ENCODE results near the gene CLIP3.
"Not testable (repeated sequence)": the region's sequence is repeated elsewhere in the genome, so short reads cannot be mapped to it uniquely, and the experiment has no call there.

CLIP3 gene

GRCh38 chr19:36049080-36049698 lies 16.5 kb upstream of the CLIP3 start:
- no peak for DNase-seq (ENCODE audit: low read depth in 2 of 2)

GRCh38 chr19:36047835-36048234 lies 15.2 kb upstream of the CLIP3 start:
- no peak for DNase-seq (ENCODE audit: low read depth in 2 of 2)

- no peak for DNase-seq (ENCODE audit: low read depth in 2 of 2)
Measured at GRCh38 chr19:36046443-36047050, 13.9 kb upstream of the CLIP3 start.

- no peak for DNase-seq (ENCODE audit: low read depth in 2 of 2)
Measured at GRCh38 chr19:36043952-36044351, 11.3 kb upstream of the CLIP3 start.

- no peak for DNase-seq (ENCODE audit: low read depth in 2 of 2)
Measured at GRCh38 chr19:36041831-36042230, 9.2 kb upstream of the CLIP3 start.

GRCh38 chr19:36041092-36041491 lies 8.4 kb upstream of the CLIP3 start:
- not testable (repeated sequence) for DNase-seq (ENCODE audit: low read depth in 2 of 2)

GRCh38 chr19:36040495-36040894 lies 7.8 kb upstream of the CLIP3 start:
- no peak for DNase-seq (ENCODE audit: low read depth in 2 of 2)

- DNase-seq (ENCODE audit: low read depth in 2 of 2) = no peak
Measured at GRCh38 chr19:36031308-36031707, 1.4 kb downstream of the CLIP3 start.

GRCh38 chr19:36030264-36031148 lies 2.2 kb downstream of the CLIP3 start:
- DNase-seq (ENCODE audit: low read depth in 2 of 2) = no peak

- DNase-seq (ENCODE audit: low read depth in 2 of 2) = no peak
Measured at GRCh38 chr19:36028313-36029041, 4.2 kb downstream of the CLIP3 start.

- no peak for DNase-seq (ENCODE audit: low read depth in 2 of 2)
Measured at GRCh38 chr19:36027696-36028095, 5.0 kb downstream of the CLIP3 start.

GRCh38 chr19:36026091-36026876 lies 6.4 kb downstream of the CLIP3 start:
- DNase-seq (ENCODE audit: low read depth in 2 of 2) = no peak

- no peak for DNase-seq (ENCODE audit: low read depth in 2 of 2)
Measured at GRCh38 chr19:36025541-36025940, 7.1 kb downstream of the CLIP3 start.

GRCh38 chr19:36023432-36023831 lies 9.2 kb downstream of the CLIP3 start:
- no peak for DNase-seq (ENCODE audit: low read depth in 2 of 2)

GRCh38 chr19:36019061-36019670 lies 13.5 kb downstream of the CLIP3 start:
- DNase-seq (ENCODE audit: low read depth in 2 of 2) = no peak

- peak; percentile 98 to 100 for DNase-seq (ENCODE audit: low read depth in 2 of 2)
Measured at GRCh38 chr19:36014012-36014924, 18.4 kb downstream of the CLIP3 start, which contains the start of gene ALKBH6. Gene ALKBH6 (minus strand): TSS chr19:36014213. CDS start chr19:36013397, 816 bp downstream.

- DNase-seq (ENCODE audit: low read depth in 2 of 2) = no peak
Measured at GRCh38 chr19:36013280-36014011, 19.2 kb downstream of the CLIP3 start.

- DNase-seq (ENCODE audit: low read depth in 2 of 2) = no peak
Measured at GRCh38 chr19:36010402-36010801, 22.3 kb downstream of the CLIP3 start.
